ENCODE measurements around the gene IFIT3. TPM values are rescaled to one million over a fixed set of nuclear protein-coding genes. Genes with fewer than 3 reads are reported as not detected.

IFIT3 gene
- total RNA-seq, 2 donors from 2014 or later = 4.3 to 5.1 TPM

DNA sequence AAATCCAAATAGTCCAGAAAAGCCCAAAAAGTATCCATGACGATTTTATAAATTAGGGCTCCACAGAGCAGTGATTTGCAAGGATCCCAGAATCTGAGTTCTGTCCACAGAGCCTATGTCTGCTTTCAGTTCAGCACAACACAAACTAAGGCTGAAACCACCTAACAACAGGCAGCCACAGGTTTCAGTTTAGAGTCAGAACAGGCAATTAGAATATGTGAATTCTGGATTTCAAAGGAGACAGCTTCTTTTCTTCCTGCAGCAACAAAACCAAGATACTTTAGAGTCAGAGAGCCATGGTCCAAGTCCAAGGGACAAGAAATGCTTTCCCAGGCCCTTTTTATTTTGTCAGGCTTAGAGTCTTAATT, 23.6 kb downstream of the IFIT3 start:
- Histone ChIP-seq H3K27me3 (no peaks in the 10 kb centered on the region), H3K9me3 (no peaks in the 10 kb centered on the region), H3K36me3 (no peaks in the 10 kb centered on the region), H3K27ac (peak overlapping the region; percentile 72), H3K4me1 (peaks cover 14% of the 10 kb centered on the region), H3K4me3 (no peak overlapping the region), H3K9ac (ENCODE audit: low read depth in 2 of 2, low read length in 2 of 2) (peak overlapping the region; percentile 1 to 40)
- intact Hi-C loops (cut with DNase I) = no loop called here
- DNase-seq = no peak
- TF ChIP-seq, protein P1, sequence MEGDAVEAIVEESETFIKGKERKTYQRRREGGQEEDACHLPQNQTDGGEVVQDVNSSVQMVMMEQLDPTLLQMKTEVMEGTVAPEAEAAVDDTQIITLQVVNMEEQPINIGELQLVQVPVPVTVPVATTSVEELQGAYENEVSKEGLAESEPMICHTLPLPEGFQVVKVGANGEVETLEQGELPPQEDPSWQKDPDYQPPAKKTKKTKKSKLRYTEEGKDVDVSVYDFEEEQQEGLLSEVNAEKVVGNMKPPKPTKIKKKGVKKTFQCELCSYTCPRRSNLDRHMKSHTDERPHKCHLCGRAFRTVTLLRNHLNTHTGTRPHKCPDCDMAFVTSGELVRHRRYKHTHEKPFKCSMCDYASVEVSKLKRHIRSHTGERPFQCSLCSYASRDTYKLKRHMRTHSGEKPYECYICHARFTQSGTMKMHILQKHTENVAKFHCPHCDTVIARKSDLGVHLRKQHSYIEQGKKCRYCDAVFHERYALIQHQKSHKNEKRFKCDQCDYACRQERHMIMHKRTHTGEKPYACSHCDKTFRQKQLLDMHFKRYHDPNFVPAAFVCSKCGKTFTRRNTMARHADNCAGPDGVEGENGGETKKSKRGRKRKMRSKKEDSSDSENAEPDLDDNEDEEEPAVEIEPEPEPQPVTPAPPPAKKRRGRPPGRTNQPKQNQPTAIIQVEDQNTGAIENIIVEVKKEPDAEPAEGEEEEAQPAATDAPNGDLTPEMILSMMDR (IDR thresholded peaks at IDR 0.05) = no peak

DNA sequence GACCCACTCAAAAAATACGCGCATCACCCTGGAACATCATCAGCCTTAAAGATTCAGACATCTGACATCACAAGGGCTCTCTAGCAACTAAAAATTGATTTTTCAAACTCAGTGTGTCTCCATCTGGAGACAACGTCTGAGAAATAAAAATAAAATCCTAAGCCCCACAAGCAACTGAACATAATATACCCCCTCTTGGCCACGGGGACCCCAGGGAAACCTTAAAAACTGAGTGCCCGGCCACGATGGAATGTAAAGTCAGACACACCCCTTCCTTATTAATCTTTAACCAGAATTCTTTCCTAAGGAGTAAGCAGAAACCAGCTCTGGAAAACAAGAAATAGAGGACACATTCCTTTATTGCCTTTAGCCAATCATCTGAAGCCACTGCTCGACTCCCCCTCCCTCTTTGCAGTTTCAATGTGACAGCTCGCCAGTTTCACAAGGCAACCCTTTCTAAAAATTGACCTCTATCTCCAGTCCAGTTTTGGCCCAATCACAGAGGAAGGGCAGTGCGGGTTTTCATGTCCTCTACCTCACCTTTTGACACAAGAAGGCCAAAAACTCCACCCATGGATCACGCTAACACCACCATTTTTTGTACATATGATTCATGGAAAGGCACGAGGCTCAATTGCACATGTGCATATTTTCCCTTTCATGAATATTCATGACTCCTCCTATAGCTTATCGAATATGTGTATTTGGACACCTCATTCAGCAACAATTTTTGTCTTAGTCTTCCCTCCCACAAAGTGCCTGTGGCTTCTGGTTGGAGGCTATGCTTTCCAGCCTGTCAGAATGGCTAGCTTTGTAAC, 24.2 kb downstream of the IFIT3 start:
- TF ChIP-seq, protein P1 (IDR thresholded peaks at IDR 0.05) = no peak
- Histone ChIP-seq H3K27ac (peak overlapping the region; percentile 72), H3K4me3 (no peak overlapping the region), H3K27me3 (no peaks in the 10 kb centered on the region), H3K36me3 (no peaks in the 10 kb centered on the region), H3K4me1 (peaks cover 10% of the 10 kb centered on the region), H3K9ac (ENCODE audit: low read depth in 2 of 2, low read length in 2 of 2) (peak overlapping the region; percentile 1 to 14), H3K9me3 (no peaks in the 10 kb centered on the region)
- DNase-seq = peak; percentile 56
- intact Hi-C loops (cut with DNase I) = no loop called here

DNA sequence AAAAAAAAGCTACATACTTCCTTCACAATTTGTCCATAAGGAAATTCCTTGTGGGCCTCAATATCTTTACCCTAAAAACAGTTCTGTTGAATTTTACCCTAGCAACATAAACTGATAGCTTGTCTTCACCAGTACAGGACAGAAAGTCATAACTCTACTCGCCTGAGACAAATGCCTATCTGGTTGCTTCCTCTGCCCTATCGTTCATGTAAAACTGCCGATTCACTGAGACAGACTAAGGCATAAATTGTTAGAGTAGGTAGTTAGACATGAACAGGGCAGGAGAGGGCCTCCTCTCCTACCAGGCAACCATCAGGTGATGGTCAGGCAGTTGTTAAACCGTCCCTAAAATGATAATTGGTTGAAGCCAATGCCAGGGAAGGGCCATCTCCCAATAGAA, 25.0 kb downstream of the IFIT3 start:
- no peak overlapping the region for H3K4me3 ChIP-seq

DNA sequence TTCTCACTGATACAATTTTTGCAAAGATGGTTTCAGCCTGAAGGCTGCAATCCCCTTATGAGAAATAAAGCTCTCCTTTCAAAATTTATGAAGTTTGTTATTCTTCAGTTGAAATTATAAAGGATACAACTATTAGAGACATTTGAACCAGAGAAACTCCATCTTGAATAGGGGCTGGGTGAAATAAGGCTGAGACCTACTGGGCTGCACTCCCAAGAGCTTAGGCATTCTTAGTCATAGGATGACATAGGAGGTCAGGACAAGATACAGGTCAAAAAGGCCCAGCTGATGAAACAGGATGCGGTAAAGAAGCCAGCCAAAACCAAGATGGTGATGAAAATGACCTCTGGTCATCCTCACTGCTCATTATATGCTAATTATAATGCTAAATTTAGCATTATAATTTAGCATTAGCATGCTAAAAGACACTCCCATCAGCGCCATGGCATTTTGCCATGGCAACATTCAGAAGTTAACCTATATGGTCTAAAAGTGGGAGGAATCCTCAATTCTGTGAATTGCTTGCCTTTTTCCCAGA, 27.7 kb downstream of the IFIT3 start:
- Histone ChIP-seq H3K4me1 (peaks cover 3% of the 10 kb centered on the region), H3K9me3 (no peaks in the 10 kb centered on the region)
- intact Hi-C loops (cut with DNase I) = no loop called here

More for the DNA sequence above, 25.0 kb downstream of the IFIT3 start:
- Histone ChIP-seq H3K36me3 (no peaks in the 10 kb centered on the region), H3K4me1 (peaks cover 9% of the 10 kb centered on the region), H3K9me3 (no peaks in the 10 kb centered on the region), H3K27ac (no peak overlapping the region), H3K9ac (ENCODE audit: low read depth in 2 of 2, low read length in 2 of 2) (no peak overlapping the region), H3K27me3 (no peaks in the 10 kb centered on the region)
- TF ChIP-seq, protein P1 (IDR thresholded peaks at IDR 0.05) = no peak
- intact Hi-C loops (cut with DNase I) = no loop called here
- no peak for DNase-seq

DNA sequence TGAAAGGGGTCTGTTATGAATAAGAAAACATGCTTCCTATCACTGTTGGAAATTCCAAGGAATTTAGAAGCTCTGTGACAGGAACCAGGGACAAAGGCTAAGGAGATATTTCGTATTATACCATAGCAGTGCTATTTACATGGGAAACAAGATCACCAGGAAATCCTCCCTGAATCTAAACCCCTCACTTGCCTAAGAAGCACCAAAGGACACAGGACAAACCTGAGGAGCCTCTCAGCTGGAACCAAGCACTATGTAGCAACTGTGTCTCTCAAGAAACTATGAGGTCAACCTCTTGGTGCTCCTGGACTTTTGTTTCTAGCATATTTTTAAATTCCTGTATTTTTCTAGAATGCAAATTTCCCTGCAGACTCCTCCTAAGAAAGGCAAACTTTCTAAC, 29.3 kb downstream of the IFIT3 start:
- Histone ChIP-seq H3K9me3 (no peaks in the 10 kb centered on the region), H3K27ac (no peak overlapping the region), H3K4me1 (no peaks in the 10 kb centered on the region), H3K36me3 (no peaks in the 10 kb centered on the region), H3K27me3 (no peaks in the 10 kb centered on the region), H3K9ac (ENCODE audit: low read depth in 2 of 2, low read length in 2 of 2) (no peak overlapping the region), H3K4me3 (no peak overlapping the region)
- intact Hi-C loops (cut with DNase I) = no loop called here
- no peak for DNase-seq
- TF ChIP-seq, protein P1 (IDR thresholded peaks at IDR 0.05) = no peak

More for the DNA sequence above, 27.7 kb downstream of the IFIT3 start:
- no peak for DNase-seq
- Histone ChIP-seq H3K4me3 (no peak overlapping the region), H3K9ac (ENCODE audit: low read depth in 2 of 2, low read length in 2 of 2) (no peak overlapping the region), H3K27ac (no peak overlapping the region), H3K27me3 (no peaks in the 10 kb centered on the region), H3K36me3 (no peaks in the 10 kb centered on the region)
- TF ChIP-seq, protein P1 (IDR thresholded peaks at IDR 0.05) = no peak
